Left ventricle myocardium inferior (tissue), 1 donor: ENCODE measurements around the gene TRIO. TPM values are rescaled to one million over a fixed set of nuclear protein-coding genes. Genes with fewer than 3 reads are reported as not detected.

ENCODE experiments used
- DNase-seq: peaks from one replicate; pipeline ENCODE4 v3.0.0-alpha.2; 2020
- H3K27ac ChIP-seq: fragments of 200-600 bp; replicated peaks from 2 replicates; pipeline ENCODE4 v1.8.0; 2021
- H3K27me3 ChIP-seq: fragments of 200-600 bp; 2 replicates; pipeline ENCODE4 v1.8.0; 2021; ENCODE audit warnings: low read depth
- H3K36me3 ChIP-seq: fragments of 200-600 bp; 2 replicates; pipeline ENCODE4 v1.8.0; 2021
- H3K4me1 ChIP-seq: fragments of 200-600 bp; 2 replicates; pipeline ENCODE4 v1.8.0; 2021
- H3K4me3 ChIP-seq: fragments of 200-600 bp; 2 replicates; pipeline ENCODE4 v1.8.0; 2021; ENCODE audit warnings: mild to moderate bottlenecking, moderate library complexity
- H3K9me3 ChIP-seq: fragments of 200-600 bp; replicated peaks from 2 replicates; pipeline ENCODE4 v1.8.0; 2021
- CTCF ChIP-seq: fragments of 200-600 bp; IDR thresholded peaks from 2 replicates; pipeline ENCODE4 v1.8.0; 2021; ENCODE audit warnings: antibody characterized with exemption, mild to moderate bottlenecking, borderline replicate concordance
- intact Hi-C: fragments of 100-400 bp; cut with micrococcal nuclease; formaldehyde crosslinking; loops from one replicate; pipeline ENCODE4 v1.11.0; 2022
- total RNA-seq: library from RNA; stranded (reverse); fragmentation: NEBNext Ultra II Directional; extraction: Animal tissue kit (Norgen Biotek cat#: 25700); gene quantifications from one replicate; pipeline ENCODE4 v1.2.1, GENCODE V29; 2021
- donor health status: DM: no; HTN: yes; CAD: no; lungs with severe emphysema.

The TRIO gene
- total RNA-seq, 1 donor from 2014 or later, result 52.8 TPM

DNA sequence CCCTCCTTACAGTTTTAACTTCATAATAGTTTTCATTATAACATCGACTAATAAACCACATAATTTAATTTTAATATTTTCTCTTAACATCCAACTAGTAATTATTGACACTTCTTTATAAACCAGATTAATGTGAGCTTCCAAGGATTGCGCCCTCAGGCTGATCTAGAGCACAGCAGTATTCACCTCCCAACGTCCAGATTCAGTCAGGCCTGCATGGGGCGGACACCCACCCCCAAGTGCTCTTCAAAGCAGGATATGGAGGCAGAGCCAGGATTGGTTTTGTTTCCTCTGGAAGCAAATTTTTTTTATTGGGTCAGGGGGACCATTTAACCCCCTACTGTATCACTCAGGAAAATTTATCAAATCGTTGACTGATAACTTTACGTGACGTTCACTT, 215.4 kb downstream of the TRIO start:
- no peak for TF ChIP-seq CTCF
- H3K27ac ChIP-seq, result peak overlapping the region; percentile 34
- DNase-seq, result no peak
- H3K4me3 ChIP-seq, result no peak overlapping the region
- H3K27me3 ChIP-seq, result no peaks in the 10 kb centered on the region
- H3K4me1 ChIP-seq, result peaks cover 43% of the 10 kb centered on the region
- intact Hi-C loops, result no loop called here
- H3K36me3 ChIP-seq, result peaks cover 51% of the 10 kb centered on the region
- no peaks in the 10 kb centered on the region for H3K9me3 ChIP-seq

DNA sequence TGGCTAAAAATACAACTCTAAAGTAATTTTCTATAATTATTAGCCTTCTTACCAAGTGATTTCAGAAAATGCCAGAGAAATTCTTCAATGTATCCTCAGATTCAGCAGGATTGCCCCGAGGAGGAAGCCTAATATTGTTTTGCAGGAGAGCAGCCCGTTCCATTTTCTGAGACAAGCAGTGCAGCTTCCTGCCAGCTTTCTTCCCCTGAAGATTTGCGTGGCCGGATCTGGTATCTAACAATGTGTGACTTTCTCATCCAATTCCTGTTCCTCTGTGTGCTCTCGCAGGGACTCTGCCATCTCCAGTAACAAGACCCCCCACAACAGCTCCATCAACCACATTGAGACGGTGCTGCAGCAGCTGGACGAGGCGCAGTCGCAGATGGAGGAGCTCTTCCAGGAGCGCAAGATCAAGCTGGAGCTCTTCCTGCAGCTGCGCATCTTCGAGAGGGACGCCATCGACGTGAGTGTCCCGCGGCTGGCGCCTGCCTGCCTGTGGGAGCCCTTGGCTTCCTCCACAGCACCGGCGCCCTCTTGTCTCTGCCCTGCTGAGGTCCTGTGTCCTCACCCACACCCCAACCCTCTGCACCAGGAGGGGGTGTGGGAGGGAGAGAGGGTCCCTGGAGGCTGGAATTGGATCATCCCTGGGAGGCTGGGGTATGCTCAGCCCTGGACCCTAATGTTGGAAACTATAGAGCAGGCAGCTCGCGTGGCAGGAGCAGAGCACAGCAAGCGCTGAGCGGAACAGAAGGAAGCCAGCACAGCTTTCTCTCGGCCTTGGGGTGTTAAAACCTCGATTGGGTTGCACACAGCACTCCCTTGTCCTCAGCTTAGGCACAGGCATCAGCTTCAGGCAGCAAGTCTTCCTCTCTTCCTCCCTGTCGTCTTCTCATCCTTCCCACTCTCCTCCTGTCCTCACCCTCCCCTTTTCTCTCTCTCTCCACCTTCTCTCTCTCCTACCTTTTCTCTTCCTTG, 216.2 kb downstream of the TRIO start:
- peaks cover 59% of the 10 kb centered on the region for H3K36me3 ChIP-seq
- peaks cover 34% of the 10 kb centered on the region for H3K4me1 ChIP-seq
- no peak for TF ChIP-seq CTCF
- no peak overlapping the region for H3K27ac ChIP-seq
- H3K4me3 ChIP-seq, result no peak overlapping the region
- DNase-seq, result no peak
- intact Hi-C loops, result no loop called here
- no peaks in the 10 kb centered on the region for H3K27me3 ChIP-seq
- no peaks in the 10 kb centered on the region for H3K9me3 ChIP-seq

- Histone ChIP-seq H3K27ac (no peak overlapping the region), H3K9me3 (no peaks in the 10 kb centered on the region), H3K4me1 (peaks cover 28% of the 10 kb centered on the region), H3K4me3 (no peak overlapping the region), H3K27me3 (no peaks in the 10 kb centered on the region), H3K36me3 (peaks cover 87% of the 10 kb centered on the region)
- intact Hi-C loops, result no loop called here
- DNase-seq, result no peak
- no peak for TF ChIP-seq CTCF
These were observed 219.3 kb downstream of the TRIO start for GRCh38 chr5:14362491-14362890.

DNA sequence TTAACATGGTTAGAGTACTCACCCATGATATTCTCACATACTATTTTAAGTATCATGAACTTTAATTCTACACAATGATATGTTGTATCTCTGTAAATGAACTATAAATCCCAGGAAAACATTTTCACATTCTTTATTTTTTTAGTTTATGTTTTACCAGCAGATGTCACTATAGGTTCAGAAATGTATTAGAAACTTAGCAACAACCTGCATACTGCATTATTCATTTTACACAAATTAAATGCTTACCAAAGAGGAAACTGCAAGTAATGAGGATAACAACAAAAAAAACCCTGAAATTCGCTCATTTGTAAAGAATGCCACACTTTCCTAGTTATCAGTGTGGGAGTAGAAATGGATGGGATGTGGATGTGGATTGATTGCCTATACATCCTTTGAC, 221.0 kb downstream of the TRIO start:
- H3K27me3 ChIP-seq, result no peaks in the 10 kb centered on the region
- no peak overlapping the region for H3K27ac ChIP-seq
- no peak for DNase-seq
- peaks cover 95% of the 10 kb centered on the region for H3K36me3 ChIP-seq
- peaks cover 20% of the 10 kb centered on the region for H3K4me1 ChIP-seq
- TF ChIP-seq CTCF, result no peak
- intact Hi-C loops, result no loop called here
- no peaks in the 10 kb centered on the region for H3K9me3 ChIP-seq
- H3K4me3 ChIP-seq, result no peak overlapping the region

- intact Hi-C loops, result no loop called here
- peak; percentile 57 for TF ChIP-seq CTCF
- Histone ChIP-seq H3K4me1 (peaks cover 20% of the 10 kb centered on the region), H3K27ac (no peak overlapping the region), H3K4me3 (no peak overlapping the region), H3K27me3 (no peaks in the 10 kb centered on the region), H3K36me3 (peaks cover 95% of the 10 kb centered on the region), H3K9me3 (no peaks in the 10 kb centered on the region)
- DNase-seq, result no peak
These were observed 221.7 kb downstream of the TRIO start for GRCh38 chr5:14364576-14365472.
